ENCODE results near the gene CHDH.

CHDH gene

GRCh38 chr3:53809267-53809666 is 37.0 kb downstream of the CHDH start:
- no peak for DNase-seq (ENCODE audit: low read depth in 3 of 3)

GRCh38 chr3:53808496-53808895 is 37.7 kb downstream of the CHDH start:
- DNase-seq (ENCODE audit: low read depth in 3 of 3): no peak

- no peak for DNase-seq (ENCODE audit: low read depth in 3 of 3)
Measured at GRCh38 chr3:53807117-53807810, 39.0 kb downstream of the CHDH start.

GRCh38 chr3:53806182-53807116 is 39.8 kb downstream of the CHDH start:
- no peak for DNase-seq (ENCODE audit: low read depth in 3 of 3)

GRCh38 chr3:53805463-53806159 is 40.6 kb downstream of the CHDH start:
- no peak for DNase-seq (ENCODE audit: low read depth in 3 of 3)

- no peak for DNase-seq (ENCODE audit: low read depth in 3 of 3)
Measured at GRCh38 chr3:53804697-53805462, 41.3 kb downstream of the CHDH start.

- DNase-seq (ENCODE audit: low read depth in 3 of 3): no peak
Measured at GRCh38 chr3:53803816-53804695, 42.2 kb downstream of the CHDH start.

- DNase-seq (ENCODE audit: low read depth in 3 of 3): no peak
Measured at GRCh38 chr3:53803124-53803815, 42.9 kb downstream of the CHDH start.

GRCh38 chr3:53802256-53802880 is 43.9 kb downstream of the CHDH start:
- no peak for DNase-seq (ENCODE audit: low read depth in 3 of 3)

GRCh38 chr3:53801319-53801718 is 44.9 kb downstream of the CHDH start:
- DNase-seq (ENCODE audit: low read depth in 3 of 3): no peak

GRCh38 chr3:53800041-53800906 is 45.9 kb downstream of the CHDH start:
- DNase-seq (ENCODE audit: low read depth in 3 of 3): no peak

GRCh38 chr3:53799338-53799865 is 46.8 kb downstream of the CHDH start:
- DNase-seq (ENCODE audit: low read depth in 3 of 3): no peak

- no peak for DNase-seq (ENCODE audit: low read depth in 3 of 3)
Measured at GRCh38 chr3:53798144-53798543, 48.1 kb downstream of the CHDH start.

- DNase-seq (ENCODE audit: low read depth in 3 of 3): no peak
Measured at GRCh38 chr3:53795789-53796560, 50.2 kb downstream of the CHDH start.

GRCh38 chr3:53795176-53795575 is 51.0 kb downstream of the CHDH start:
- no peak for DNase-seq (ENCODE audit: low read depth in 3 of 3)

GRCh38 chr3:53794597-53794996 is 51.6 kb downstream of the CHDH start:
- no peak for DNase-seq (ENCODE audit: low read depth in 3 of 3)

- no peak for DNase-seq (ENCODE audit: low read depth in 3 of 3)
Measured at GRCh38 chr3:53792866-53793265, 53.4 kb downstream of the CHDH start.

- DNase-seq (ENCODE audit: low read depth in 3 of 3): no peak
Measured at GRCh38 chr3:53791317-53791716, 54.9 kb downstream of the CHDH start.
